Measurements from ENCODE around the gene CBX3.
"Not testable (repeated sequence)": the region's sequence is repeated elsewhere in the genome, so short reads cannot be mapped to it uniquely, and the experiment has no call there.

CBX3 gene

GRCh38 chr7:26193432-26194207, 7.9 kb upstream of the CBX3 start:
- DNase-seq (ENCODE audit: low spot score): no peak
- in situ Hi-C loops (cut with MboI; ENCODE audit: low sequenced_read_pairs, unreplicated experiment): loop anchor here (5.0 kb wide), 1 partner anchor 101 kb away; no protein-coding TSS in a partner anchor
- TF ChIP-seq, protein P1, sequence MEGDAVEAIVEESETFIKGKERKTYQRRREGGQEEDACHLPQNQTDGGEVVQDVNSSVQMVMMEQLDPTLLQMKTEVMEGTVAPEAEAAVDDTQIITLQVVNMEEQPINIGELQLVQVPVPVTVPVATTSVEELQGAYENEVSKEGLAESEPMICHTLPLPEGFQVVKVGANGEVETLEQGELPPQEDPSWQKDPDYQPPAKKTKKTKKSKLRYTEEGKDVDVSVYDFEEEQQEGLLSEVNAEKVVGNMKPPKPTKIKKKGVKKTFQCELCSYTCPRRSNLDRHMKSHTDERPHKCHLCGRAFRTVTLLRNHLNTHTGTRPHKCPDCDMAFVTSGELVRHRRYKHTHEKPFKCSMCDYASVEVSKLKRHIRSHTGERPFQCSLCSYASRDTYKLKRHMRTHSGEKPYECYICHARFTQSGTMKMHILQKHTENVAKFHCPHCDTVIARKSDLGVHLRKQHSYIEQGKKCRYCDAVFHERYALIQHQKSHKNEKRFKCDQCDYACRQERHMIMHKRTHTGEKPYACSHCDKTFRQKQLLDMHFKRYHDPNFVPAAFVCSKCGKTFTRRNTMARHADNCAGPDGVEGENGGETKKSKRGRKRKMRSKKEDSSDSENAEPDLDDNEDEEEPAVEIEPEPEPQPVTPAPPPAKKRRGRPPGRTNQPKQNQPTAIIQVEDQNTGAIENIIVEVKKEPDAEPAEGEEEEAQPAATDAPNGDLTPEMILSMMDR (IDR thresholded peaks at IDR 0.05; ENCODE audit: borderline replicate concordance, control extremely low read depth, extremely low read depth, insufficient read depth, missing control alignments): no peak

DNA sequence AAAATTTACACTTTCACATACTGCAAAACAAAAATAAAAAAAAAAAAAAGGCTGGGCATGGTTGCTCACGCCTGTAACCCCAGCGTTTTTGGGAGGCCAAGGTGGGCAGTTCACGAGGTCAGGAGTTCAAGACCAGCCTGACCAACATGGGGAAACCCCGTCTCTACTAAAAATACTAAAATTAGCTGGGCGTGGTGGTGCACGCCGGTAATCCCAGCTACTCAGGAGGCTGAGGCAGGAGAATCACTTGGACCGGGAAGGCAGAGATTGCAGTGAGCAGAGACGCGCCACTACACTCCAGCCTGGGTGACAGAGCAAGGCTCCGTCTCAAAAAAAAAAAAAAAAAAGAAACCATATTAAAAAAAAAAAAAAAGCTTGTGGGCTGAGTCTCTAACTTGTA, 6.8 kb upstream of the CBX3 start:
- in situ Hi-C loops (cut with MboI; ENCODE audit: low sequenced_read_pairs, unreplicated experiment): loop anchor here (5.0 kb wide), 1 partner anchor 102 kb away; no protein-coding TSS in a partner anchor
- DNase-seq (ENCODE audit: low spot score): not testable (repeated sequence)

- in situ Hi-C loops (cut with MboI; ENCODE audit: low sequenced_read_pairs, unreplicated experiment): no loop called here
- TF ChIP-seq, protein P1 (IDR thresholded peaks at IDR 0.05; ENCODE audit: borderline replicate concordance, control extremely low read depth, extremely low read depth, insufficient read depth, missing control alignments): no peak
- no peak for DNase-seq (ENCODE audit: low spot score)
Measured at GRCh38 chr7:26195182-26195581, 6.4 kb upstream of the CBX3 start.

DNA sequence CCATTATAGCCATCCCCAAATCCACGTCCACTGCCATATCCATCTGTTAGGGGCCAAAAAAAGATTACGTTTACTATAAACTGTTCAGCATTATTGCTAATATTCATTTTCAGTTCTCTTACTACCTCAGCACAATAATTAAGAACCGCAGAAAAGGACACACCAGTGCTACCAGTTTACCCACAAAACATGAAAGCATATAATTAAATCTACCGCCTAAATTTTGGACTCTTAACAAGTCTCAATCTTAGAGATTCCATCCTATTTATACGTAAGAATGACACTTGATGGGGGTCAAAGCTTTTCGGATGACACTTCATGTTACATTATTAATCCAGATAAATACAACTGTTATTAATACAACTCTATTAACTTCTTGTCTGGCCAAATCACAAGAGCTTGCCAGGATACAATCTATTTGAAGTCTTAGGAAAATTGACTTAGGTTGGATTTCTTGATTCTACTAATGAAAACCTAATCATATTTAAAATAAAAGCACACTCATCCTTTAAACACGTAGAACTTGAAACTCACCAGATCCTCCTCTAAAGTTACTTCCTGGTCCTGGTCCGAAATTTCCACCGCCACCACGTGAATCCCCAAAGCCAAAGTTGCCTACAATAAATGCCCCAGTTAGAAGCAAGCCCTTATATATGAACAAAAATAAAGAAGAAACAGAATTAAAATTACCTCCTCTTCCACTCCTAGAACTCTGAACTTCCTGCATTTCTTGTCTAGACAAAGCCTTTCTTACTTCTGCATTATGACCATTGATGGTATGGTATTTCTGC, 5.5 kb upstream of the CBX3 start:
- in situ Hi-C loops (cut with MboI; ENCODE audit: low sequenced_read_pairs, unreplicated experiment): no loop called here
- TF ChIP-seq, protein P1 (IDR thresholded peaks at IDR 0.05; ENCODE audit: borderline replicate concordance, control extremely low read depth, extremely low read depth, insufficient read depth, missing control alignments): no peak
- DNase-seq (ENCODE audit: low spot score): no peak

DNA sequence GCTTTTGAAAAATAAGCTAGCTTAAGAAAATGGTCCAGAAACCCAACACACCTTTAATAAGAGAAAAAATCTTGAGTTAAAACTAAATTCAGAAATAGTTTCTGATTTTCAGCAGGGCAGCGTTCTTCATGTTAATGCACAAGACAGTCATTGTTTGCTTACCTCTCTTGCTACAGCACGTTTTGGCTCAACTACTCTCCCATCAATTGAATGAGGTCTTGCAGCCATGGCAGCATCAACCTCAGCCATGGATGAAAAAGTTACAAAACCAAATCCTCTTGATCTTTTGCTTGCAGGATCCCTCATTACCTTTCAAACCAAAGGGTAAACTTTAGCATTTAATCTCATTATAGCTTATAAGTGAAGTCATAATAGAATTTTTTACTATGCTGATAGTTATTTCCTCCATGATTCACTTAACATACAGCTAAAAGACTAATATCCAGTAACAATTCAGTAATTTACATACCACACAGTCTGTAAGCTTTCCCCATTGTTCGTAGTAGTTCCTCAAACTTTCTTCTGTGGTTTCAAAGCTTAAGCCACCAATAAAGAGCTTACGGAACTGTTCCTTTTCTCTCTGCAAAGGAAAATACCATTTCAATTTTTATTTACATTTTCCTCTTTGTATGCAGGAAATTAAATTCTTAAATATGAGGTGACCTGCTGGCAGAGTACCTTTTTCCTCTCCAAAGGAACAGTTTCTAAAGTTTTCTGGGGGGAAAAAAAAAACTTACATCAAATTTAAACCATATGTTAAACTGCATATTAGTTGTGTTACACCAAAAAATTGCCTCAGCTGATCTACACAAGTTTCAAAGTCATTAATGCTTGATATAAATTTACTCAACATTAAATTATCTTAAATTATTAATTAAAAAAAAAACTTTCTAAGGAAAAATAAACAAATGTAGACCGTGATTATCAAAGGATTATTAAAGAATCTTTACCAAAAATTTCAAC, 4.1 kb upstream of the CBX3 start:
- TF ChIP-seq, protein P1 (IDR thresholded peaks at IDR 0.05; ENCODE audit: borderline replicate concordance, control extremely low read depth, extremely low read depth, insufficient read depth, missing control alignments): no peak
- in situ Hi-C loops (cut with MboI; ENCODE audit: low sequenced_read_pairs, unreplicated experiment): no loop called here

GRCh38 chr7:26198133-26198780, 3.3 kb upstream of the CBX3 start:
- TF ChIP-seq, protein P1 (IDR thresholded peaks at IDR 0.05; ENCODE audit: borderline replicate concordance, control extremely low read depth, extremely low read depth, insufficient read depth, missing control alignments): peak; percentile 50
- in situ Hi-C loops (cut with MboI; ENCODE audit: low sequenced_read_pairs, unreplicated experiment): no loop called here
- no peak for DNase-seq (ENCODE audit: low spot score)

More for the DNA sequence above, 4.1 kb upstream of the CBX3 start:
- DNase-seq (ENCODE audit: low spot score): no peak

All from GM13976 (cell line).